ENCODE data around the gene MARK3.

The MARK3 gene

GRCh38 chr14:103398427-103399195 is 13.4 kb downstream of the MARK3 start:
- no peak for DNase-seq

- no peak for DNase-seq
Measured at GRCh38 chr14:103400537-103400936, 15.3 kb downstream of the MARK3 start.

GRCh38 chr14:103401223-103402214 is 16.3 kb downstream of the MARK3 start:
- peak; percentile 44 for DNase-seq

GRCh38 chr14:103402695-103403094 is 17.5 kb downstream of the MARK3 start:
- no peak for DNase-seq

- DNase-seq, result no peak
Measured at GRCh38 chr14:103404032-103404918, 19.1 kb downstream of the MARK3 start.

- no peak for DNase-seq
Measured at GRCh38 chr14:103404920-103405319, 19.7 kb downstream of the MARK3 start.

- no peak for DNase-seq
Measured at GRCh38 chr14:103408491-103409155, 23.4 kb downstream of the MARK3 start.

- no peak for DNase-seq
Measured at GRCh38 chr14:103416916-103417315, 31.7 kb downstream of the MARK3 start.

GRCh38 chr14:103418481-103418818 is 33.2 kb downstream of the MARK3 start:
- DNase-seq, result peak; percentile 98

GRCh38 chr14:103421556-103421955 is 36.3 kb downstream of the MARK3 start:
- DNase-seq, result no peak

- DNase-seq, result peak; percentile 76
Measured at GRCh38 chr14:103423050-103423461, 37.8 kb downstream of the MARK3 start.

- peak; percentile 85 for DNase-seq
Measured at GRCh38 chr14:103427485-103428443, 42.5 kb downstream of the MARK3 start.

GRCh38 chr14:103428723-103429556 is 43.7 kb downstream of the MARK3 start:
- DNase-seq, result peak; percentile 80

GRCh38 chr14:103430358-103430757 is 45.1 kb downstream of the MARK3 start:
- no peak for DNase-seq

GRCh38 chr14:103432627-103433026 is 47.4 kb downstream of the MARK3 start:
- no peak for DNase-seq

- no peak for DNase-seq
Measured at GRCh38 chr14:103433916-103434563, 48.8 kb downstream of the MARK3 start.

- no peak for DNase-seq
Measured at GRCh38 chr14:103434868-103435442, 49.7 kb downstream of the MARK3 start.

- DNase-seq, result peak; percentile 86
Measured at GRCh38 chr14:103436533-103436932, 51.3 kb downstream of the MARK3 start.

- no peak for DNase-seq
Measured at GRCh38 chr14:103442288-103442687, 57.1 kb downstream of the MARK3 start.
